GOT3 (cell line): Measurements from ENCODE around the gene PP2D1.
A peak's percentile ranks its signal among the peaks of the same experiment; 100 is the strongest.
"Not testable (repeated sequence)": the region's sequence is repeated elsewhere in the genome, so short reads cannot be mapped to it uniquely, and the experiment has no call there.

Experiments used
- DNase-seq: peaks from one replicate; lab custom pipeline; 2025; ENCODE audit warnings: mixed read lengths; lab: John Stamatoyannopoulos, UW

PP2D1 gene

DNA sequence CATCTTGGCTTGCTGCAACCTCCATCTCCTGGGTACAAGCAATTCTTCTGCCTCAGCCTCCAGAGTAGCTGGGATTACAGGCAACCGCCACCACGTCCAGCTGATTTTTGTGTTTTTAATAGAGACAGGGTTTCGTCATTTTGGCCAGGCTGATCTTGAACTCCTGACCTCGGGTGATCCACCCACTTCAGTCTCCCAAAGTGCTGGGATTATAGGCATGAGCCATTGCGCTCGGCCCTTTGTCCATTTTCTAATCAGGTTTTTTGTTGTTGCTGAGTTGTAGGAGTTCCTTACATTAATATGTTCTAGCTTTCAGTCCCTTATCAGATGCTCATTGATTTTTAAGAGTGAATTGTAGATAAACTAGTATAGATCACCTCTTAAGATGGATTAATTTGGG lies 44.9 kb downstream of the PP2D1 start:
- DNase-seq = no peak

DNA sequence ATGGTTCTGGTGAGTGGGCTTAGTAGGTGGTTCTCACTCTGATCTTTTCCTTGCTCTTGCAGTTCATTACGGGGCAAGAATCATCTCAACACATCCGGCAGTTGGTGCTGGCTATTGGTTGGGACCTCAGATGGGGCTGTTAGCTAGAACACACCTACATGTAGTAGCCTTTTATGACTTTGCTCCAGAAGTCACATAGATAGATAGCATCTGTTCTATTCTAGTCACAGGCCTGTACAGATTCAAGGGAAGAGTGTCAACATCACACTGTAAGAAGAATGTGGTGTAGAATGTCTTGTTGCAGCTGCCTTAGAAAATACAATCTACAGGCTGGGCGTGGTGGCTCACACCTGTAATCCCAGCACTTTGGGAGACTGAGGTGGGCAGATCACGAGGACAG lies 50.1 kb downstream of the PP2D1 start:
- no peak for DNase-seq

DNA sequence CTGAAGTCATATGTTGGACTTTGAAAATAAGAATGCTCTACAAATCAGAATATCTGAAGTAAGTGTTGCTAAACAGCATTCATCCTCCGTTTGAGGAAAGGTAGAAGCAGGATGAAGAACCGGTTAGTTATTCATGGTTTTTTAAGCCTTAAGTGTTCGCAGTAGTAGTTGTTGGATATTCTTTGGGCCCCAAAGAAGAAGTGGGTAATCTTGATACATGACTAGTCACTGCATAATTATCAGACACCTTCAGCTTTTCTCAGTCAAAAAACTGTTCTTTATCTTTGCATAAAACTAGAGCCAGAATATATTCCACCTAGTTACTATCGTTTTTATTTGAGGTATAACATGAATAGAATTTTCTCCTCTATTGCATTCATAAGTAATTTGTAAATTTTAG lies 51.4 kb downstream of the PP2D1 start:
- DNase-seq = no peak

DNA sequence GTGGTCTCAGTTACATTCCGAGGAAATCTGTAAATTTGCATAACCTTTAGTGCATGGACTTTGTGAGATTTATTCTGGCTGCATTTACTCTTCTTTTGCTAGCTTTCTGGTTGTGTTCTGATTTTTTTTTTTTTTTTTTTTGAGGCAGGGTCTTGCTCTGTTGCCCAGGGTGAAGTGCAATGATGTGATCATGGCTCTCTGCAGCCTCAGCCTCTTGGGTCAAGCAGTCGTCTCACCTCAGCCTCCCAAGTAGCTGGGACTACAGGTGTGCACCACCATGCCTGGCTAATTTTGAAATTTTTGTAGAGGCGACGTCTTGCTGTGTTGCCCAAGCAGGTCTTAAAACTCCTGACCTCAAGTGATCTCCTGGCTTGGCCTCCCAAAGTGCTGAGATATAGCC lies 52.6 kb downstream of the PP2D1 start:
- DNase-seq = no peak

DNA sequence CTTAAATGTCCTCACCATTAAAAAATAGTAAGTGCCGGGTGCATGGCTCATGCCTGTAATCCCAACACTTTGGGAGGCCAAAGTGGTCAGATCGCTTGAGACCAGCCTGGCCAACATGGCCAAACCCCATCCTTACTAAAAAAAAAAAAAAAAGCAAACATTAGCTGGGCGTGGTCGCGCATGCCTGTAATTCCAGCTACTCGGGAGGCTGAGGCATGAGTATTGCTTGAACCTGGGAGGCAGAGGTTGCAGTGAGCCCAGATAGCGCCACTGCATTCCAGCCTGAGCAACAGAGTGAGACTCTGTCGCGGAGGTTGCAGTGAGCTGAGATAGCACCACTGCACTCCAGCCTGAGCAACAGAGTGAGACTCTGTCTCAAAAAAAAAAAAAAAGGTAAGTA lies 54.7 kb downstream of the PP2D1 start:
- not testable (repeated sequence) for DNase-seq

DNA sequence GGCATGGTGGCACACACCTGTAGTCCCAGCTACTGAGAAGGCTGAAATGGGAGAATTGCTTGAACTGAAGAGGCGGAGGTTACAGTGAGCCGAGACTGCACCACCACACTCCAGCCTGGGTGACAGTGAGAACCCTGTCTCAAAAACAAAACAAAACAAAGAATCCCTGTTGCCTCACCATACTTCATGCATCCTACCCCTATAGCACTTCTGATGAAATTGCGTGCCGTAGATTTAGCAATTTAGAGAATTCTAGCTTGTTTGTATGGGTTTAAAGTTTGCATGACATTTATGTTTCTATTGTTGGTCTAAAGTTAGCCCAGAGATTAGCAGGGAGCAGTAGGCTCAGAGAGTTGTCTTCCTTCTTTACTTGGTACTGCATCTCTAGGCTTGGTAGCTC lies 57.4 kb downstream of the PP2D1 start:
- DNase-seq = no peak

DNA sequence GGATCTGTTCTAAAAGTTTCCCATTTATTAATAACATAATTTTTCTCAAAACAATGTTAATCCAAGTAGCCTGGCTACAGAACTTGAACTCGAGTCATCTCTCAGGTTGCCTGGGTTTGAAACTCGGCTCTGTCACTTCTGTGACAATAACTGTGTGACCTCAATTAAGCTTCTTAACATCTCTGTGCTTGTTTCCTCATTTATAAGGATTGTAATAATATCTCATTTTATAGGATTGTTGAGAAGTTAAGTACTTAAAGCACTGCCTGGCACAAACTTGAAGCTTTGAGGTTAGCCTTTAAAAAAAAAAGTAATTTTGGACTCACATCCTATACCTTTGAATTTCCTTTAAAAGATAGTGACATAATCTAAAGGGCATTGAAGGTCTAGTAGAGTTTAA lies 61.7 kb downstream of the PP2D1 start:
- DNase-seq = no peak

DNA sequence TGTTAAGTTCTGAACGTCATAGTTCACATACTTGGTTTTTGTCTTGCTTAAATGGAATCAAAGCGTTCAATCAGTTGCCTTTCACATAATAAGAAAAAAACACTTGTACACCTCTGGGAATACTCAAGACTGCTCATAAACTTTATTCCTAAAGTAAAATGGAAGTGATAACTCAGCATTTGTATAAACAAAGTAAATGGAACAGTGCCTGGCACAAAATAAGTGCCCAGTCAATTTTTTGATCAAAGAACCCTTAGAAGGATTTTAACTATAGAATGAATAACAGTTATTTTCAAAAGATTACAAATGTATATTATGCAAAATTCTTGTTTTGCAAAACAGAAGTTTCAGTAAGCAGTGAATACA lies 63.9 kb downstream of the PP2D1 start:
- no peak for DNase-seq

DNA sequence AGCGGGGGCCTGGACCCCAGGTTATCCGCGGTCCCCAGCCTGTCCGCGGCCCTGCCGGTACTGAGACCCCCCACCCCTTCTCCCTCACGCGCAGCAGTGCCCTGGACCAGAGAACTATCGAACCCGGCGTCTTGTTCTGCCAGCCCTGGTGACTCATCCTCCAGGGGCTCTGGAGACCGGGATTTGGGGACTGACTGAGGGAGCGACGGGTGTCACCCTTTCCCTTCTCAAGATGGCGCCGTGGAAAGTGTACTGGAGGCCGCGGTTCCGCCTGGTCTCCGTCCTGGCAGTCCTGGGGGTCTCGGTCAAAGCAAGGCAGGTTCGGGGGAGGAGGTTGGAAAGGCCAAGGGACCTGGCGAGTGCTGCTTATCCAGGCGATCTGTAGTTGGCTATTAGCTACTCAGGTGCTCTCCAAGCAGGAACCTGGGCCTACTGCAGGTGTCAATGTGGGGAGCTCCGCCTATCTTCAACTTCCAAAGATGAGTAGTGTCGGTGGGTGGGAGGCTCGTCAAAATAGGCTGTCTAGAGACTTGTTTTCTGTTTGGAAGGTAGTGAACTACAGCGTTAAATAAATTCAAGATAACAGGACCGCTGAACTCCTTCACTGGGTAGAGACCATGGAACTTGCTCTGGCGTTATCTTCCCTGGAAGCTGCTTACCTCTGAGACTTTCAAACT lies 64.4 kb downstream of the PP2D1 start:
- DNase-seq = no peak

DNA sequence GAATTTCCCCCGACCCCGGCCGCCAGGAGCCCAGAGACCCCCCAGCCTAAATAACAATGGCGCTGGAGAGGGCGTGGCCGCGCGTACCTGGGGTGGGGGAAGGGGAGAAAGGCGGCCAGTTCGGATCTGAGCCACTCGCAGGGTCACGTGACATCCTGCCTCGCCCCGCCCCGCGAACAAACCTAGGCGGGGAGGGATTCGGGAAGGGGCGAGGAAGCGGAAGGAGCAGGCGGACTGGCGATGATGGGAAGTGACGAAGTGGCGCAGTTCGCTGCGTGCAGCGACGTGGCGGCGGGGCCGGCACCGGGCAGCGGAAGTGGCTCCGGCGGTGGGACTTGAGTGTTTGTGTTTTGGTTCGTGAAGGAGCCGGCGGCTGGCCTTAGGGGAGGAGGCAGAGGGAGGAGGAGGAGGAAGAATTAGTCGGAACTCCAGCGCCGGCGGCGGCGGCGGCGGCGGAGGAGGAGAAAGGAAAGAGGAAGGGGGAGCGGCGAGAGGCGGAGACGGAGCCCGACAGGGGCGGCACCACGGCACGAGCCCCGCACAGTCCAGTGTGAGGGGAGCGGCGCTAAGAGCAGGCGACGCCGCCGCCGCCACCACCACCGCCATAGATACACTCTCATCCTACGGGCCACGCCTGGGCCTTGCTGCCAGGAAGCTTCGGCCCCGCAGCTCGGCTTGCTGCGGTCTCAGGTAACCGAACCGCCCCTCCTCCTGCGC lies 65.1 kb downstream of the PP2D1 start, which contains the start of gene RAB5A:
Gene RAB5A (plus strand): TSS at position 266 of the 717 bp plus-strand sequence. CDS start 3,802 bp downstream, outside the sequence.
- DNase-seq = peak; percentile 85

DNA sequence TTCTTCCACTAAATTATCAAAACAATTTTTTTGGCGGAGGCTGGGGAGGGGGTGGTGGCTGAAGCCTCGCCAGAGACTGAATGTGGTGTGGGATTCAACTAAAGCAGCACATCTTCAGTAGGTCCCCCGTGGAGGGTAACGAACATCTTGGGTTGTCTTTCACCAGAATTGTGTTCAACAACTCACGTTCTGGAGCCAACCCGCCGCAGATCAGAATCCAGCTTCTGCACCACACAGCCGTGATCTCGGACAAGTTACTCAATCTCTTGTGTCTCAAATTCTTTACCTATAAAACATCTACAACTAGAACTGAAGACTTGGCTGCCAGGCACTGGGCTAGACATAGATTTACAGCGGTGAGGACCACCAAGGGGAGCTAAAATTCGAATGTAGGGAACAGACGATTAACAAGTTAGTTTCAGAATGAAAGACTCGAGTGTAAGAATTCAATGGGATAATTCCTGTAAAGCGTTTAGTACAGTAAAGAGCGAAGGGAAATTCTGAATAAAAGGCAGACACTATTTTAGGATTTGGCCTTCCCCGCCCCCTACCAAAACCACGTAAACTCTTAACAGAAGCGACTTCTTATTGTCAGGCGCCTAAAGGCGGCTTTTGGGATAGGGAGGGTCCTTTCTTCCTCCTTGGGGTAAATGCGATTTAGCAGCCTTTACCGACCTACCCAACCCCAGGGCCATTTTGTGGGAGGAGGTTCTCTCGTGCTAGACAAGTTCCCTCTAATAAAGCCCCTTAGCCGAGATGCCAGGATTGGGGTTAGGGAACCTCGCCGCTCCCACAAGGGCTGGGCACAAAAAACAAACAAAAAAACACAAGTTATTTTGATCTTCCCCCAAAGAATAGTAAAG lies 65.9 kb downstream of the PP2D1 start:
- DNase-seq = no peak

DNA sequence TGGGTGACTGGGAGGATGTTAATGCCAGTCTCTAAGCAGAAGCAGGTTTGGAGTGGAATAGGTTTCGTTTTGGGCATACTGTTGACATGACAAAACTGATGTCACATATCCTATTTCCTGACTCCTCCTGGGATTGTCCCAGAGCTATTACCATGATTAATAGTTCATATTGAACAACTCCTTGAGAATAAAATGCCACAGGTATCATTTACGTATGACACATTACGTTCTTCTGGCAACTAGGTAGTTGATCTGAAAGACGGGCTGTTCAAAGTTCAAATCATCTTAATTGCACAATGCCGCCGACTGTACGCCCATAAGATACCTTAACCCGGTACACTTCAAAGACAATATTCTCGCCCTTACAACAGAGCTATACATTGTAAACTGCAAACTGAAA lies 66.5 kb downstream of the PP2D1 start:
- DNase-seq = no peak

DNA sequence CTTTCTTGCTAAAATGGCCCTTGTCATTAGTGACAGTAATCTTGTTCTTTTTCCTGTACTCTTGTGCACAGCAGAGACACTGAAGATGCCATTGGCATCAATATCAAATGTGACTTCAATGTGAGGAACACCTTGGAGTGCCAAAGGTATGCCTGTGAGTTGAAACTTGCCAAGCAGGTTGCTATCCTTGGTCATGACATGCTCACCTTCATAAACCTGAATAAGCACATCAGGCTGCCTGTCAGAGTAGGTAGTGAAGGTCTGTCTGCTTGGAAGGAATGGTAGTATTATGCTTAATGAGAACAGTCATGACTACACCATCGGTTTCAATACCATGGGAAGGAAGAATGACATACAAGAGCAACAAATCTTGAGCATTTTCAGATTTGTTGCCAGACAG lies 71.4 kb downstream of the PP2D1 start:
- no peak for DNase-seq

DNA sequence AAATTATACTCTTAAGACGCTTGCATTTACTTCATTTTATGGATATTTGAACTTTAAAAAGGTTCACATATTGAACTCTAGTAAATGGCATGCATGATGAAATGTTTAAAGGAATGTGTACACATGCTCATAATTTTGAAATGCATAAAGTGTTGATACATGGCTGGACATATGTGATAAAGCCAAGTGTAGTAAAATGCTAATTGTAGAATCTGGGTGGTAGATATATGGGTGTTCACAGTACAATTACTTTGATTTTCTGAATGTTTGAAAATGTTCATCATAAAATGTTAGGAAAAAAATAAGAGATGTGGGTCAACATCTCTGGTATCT lies 73.8 kb downstream of the PP2D1 start:
- no peak for DNase-seq

DNA sequence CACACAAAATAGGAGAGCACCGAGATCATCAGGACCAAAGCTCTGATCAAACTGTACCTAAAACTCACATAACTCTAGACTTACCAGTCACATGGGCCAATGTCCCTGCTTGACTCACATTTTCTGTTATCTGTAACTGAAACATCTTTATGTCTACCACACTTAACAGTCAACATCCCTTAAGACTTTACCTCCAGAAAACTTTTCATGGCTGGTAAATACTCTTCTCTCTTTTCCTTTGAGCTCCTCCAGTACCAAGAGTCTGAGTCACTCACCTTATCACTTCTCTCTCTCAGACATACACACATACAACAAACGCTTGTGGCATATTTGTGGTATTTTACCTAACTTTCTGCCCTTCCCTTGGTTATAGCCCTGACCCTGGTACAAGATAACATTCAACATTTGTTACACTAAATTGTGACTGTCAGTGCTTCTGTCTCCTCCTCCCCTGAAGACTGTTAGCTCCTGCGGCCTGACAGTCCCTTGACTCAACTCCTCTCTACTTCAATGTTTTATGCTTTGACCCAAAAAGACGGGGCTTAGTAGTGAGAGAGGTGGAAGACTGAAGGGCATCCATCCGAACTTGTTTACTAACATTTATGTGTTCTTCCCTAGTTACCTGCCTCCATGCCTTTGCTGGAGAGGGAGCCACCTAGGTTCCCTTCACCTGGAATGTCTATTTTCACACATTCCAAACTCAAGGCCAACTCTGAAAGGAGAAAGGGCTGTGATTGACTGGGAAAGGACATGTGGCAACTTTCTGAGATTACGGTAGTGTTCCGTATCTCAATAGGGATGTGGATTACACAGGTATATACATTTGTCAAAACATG lies 74.4 kb downstream of the PP2D1 start:
- DNase-seq = no peak
